22Rv1 (cell line): Measurements from ENCODE around the gene OR51T1.
"Not testable (repeated sequence)": the region's sequence is repeated elsewhere in the genome, so short reads cannot be mapped to it uniquely, and the experiment has no call there.

Experiments
- H3K27ac ChIP-seq: fragments of 450-650 bp; 2 replicates; pipeline ENCODE4 v1.5.1; 2017
- ZFX ChIP-seq: fragments of 450-650 bp; IDR thresholded peaks from 2 replicates; pipeline ENCODE4 v1.6.1; 2017; ENCODE audit warnings: antibody characterized with exemption, borderline replicate concordance
- TF ChIP-seq, protein P1 (sequence below): fragments of 450-650 bp; IDR thresholded peaks from 2 replicates; pipeline ENCODE4 v1.5.1; 2017; ENCODE audit warnings: mild to moderate bottlenecking

Gene OR51T1, protein sequence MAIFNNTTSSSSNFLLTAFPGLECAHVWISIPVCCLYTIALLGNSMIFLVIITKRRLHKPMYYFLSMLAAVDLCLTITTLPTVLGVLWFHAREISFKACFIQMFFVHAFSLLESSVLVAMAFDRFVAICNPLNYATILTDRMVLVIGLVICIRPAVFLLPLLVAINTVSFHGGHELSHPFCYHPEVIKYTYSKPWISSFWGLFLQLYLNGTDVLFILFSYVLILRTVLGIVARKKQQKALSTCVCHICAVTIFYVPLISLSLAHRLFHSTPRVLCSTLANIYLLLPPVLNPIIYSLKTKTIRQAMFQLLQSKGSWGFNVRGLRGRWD

DNA sequence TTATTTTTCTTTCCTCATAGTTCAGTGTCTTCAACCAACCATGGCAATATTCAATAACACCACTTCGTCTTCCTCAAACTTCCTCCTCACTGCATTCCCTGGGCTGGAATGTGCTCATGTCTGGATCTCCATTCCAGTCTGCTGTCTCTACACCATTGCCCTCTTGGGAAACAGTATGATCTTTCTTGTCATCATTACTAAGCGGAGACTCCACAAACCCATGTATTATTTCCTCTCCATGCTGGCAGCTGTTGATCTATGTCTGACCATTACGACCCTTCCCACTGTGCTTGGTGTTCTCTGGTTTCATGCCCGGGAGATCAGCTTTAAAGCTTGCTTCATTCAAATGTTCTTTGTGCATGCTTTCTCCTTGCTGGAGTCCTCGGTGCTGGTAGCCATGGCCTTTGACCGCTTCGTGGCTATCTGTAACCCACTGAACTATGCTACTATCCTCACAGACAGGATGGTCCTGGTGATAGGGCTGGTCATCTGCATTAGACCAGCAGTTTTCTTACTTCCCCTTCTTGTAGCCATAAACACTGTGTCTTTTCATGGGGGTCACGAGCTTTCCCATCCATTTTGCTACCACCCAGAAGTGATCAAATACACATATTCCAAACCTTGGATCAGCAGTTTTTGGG lies at the start of gene OR51T1:
Gene OR51T1, plus strand, starts transcription at position 41 of the 641 bp plus-strand sequence. Its CDS starts 0 bp downstream, at position 41.
- no peak for TF ChIP-seq ZFX
- TF ChIP-seq, protein P1, sequence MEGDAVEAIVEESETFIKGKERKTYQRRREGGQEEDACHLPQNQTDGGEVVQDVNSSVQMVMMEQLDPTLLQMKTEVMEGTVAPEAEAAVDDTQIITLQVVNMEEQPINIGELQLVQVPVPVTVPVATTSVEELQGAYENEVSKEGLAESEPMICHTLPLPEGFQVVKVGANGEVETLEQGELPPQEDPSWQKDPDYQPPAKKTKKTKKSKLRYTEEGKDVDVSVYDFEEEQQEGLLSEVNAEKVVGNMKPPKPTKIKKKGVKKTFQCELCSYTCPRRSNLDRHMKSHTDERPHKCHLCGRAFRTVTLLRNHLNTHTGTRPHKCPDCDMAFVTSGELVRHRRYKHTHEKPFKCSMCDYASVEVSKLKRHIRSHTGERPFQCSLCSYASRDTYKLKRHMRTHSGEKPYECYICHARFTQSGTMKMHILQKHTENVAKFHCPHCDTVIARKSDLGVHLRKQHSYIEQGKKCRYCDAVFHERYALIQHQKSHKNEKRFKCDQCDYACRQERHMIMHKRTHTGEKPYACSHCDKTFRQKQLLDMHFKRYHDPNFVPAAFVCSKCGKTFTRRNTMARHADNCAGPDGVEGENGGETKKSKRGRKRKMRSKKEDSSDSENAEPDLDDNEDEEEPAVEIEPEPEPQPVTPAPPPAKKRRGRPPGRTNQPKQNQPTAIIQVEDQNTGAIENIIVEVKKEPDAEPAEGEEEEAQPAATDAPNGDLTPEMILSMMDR = no peak
- H3K27ac ChIP-seq = no peak within 1 kb of the TSS

DNA sequence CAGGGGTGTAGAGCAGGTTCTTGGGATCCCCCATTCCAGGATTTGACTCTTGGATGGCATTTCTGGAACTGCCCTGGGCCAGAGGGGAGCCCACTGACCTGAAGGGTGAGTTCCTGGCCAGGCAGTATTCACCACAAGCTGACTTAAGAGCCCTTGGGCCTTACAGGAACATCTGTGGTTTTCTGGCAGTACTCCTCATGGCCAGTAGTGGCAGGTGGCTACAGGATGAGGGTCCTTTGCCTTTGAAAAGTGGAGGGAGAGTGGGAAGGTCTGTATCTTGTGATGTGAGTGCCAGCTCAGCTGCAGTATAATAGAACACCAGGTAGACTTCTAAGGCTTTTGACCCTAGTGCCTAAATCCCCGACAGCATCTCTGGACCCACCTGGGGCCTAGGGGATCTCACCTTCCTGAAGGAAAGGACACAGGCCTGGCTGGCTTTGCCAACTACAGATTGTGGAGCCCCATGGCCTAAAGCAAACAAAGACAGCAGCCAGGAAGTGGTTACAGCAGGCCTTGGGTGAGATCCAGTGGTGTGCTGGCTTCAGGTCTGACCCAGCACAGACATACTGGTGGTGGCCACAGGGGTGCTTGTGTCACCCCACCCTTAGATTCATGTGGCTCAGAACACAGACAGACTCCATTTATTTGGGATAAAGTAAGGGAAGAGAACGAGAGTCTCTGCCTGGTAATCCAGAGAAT lies 41.7 kb upstream of the OR51T1 start:
- TF ChIP-seq, protein P1 = no peak
- no peak for TF ChIP-seq ZFX
- no peak overlapping the region for H3K27ac ChIP-seq

DNA sequence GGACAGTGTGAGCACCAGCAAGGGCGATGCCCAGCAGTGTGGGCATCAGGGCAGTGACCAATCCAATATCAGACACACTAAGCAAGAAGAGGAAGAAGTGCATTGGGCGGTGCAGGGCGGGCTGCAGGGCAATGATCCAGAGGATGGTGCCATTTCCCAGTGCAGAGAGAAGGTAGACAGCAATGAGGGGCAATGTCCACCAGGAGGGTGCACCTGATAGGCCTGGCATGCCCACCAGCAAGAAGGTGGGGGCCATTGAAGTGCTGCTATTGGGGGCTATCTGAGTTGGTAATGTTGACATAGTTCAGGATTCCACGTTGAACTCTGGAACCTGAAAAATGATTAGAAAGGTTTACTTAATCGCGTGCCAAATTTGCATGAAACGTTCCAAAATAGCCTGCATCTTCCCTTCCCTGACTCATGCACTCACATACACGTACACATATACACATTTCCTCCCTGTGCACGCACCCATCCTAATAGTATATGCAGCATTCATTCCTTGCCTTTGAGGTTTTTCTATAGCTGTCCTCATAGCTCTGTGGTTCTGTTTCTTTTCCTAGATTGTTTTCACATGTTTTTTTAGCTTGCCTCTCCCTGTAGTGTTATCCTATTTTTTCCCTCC lies 32.7 kb upstream of the OR51T1 start, which contains the start of gene OR51S1:
Gene OR51S1, minus strand, starts transcription at position 301 of the 625 bp plus-strand sequence. Its CDS starts 0 bp downstream, at position 301.
- no peak within 1 kb of the TSS for H3K27ac ChIP-seq
- no peak for TF ChIP-seq ZFX
- TF ChIP-seq, protein P1 = no peak

DNA sequence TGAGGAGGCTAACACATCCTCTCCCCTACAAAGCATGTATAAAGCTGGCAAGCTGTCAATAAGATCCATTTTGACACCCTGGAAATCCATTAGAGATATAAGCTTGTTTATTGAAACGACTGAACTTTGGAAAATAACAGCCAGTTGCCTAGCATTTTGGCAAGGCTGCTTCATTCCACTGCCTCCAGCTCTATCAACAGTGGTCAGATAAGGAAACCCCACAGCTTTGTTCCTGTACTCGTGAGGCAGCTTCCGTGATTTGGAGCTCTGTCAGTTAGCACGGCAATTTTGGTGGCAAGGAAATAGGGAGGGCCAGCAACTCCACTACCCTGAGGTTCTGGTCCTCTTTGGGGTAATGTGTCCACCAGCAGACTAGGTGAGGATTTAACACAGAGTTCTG lies 30.7 kb upstream of the OR51T1 start:
- TF ChIP-seq ZFX = no peak
- TF ChIP-seq, protein P1 = no peak
- no peak overlapping the region for H3K27ac ChIP-seq

DNA sequence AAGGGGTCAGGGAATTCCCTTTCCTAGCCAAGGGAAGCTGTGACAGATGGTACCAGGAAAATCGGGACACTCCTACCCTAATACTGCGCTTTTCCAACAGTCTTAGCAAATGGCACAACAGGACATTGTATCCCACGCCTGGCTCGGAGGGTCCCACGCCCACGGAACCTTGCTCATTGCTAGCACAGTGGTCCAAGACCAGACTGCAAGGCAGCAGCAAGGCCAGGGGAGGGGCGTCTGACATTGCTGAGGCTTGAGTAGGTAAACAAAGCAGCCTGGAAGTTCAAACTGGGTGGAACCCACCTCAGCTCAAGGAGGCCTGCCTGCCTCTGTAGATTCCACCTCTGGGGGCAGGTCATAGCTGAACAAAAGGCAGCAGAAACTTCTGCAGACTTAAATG lies 27.4 kb upstream of the OR51T1 start:
- not testable (repeated sequence) for H3K27ac ChIP-seq

DNA sequence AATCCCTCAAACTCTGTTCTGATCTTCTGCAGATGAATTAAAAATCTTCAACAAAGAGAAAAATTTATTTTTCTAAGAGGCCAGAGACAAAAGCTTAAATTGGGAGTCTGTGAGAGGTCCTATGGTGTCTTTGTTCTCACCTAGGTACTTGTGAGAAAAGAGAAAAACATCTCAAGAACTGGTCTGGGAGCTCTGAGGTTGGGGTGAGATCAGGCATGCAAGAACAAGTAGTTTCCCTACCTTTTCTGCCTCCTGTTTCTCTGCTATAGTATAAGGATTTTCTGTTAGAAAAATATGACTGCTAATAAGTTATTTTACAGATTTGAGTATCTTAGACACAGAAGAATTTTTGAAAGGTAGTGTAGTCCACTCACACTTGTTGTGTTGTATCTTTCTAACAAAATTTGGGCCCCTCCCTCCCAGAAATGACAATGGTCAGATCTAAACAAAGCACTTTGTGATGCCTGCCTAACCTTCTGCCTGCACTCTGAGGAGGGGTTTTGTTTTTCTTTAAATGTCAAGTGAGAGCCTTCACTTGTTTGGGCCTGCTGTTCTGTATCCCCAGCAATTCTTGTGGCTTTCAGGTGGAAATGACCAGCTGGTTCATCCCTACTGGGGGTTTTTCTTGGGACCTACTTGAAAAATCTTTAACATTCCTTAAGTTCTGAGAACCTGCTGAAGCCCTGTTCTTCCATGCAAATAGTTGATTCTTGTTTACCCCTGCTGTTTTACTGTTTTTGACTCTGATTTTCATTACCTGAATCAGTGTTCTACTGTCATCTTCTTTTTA lies 19.1 kb upstream of the OR51T1 start:
- TF ChIP-seq, protein P1 = no peak
- no peak overlapping the region for H3K27ac ChIP-seq

DNA sequence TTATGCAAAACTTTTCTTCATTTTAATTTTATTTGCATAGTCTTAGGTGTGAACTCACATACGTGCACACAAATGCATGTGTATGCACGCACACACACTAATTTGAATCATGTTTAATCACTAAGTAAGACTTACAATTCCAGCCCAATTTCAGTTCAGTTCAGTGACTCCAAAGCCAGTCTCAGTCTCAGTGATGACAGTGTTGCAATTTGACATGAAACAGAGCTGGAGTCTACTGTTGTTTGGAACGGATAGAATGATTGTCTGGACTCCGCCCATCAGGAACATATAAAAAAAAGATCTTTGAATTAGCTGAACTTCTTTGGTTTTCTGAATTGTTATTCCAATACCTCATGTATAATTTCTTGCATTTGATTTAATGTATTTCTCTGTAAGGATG lies 17.8 kb upstream of the OR51T1 start:
- no peak overlapping the region for H3K27ac ChIP-seq

More for the DNA sequence above, 17.8 kb upstream of the OR51T1 start:
- no peak for TF ChIP-seq ZFX
- TF ChIP-seq, protein P1 = no peak
